ENCODE results near the gene SUSD6. TPM values are rescaled to one million over a fixed set of nuclear protein-coding genes. Genes with fewer than 3 reads are reported as not detected.

The SUSD6 gene
- total RNA-seq, 1 donor from 2014 or later: 31.2 TPM

DNA sequence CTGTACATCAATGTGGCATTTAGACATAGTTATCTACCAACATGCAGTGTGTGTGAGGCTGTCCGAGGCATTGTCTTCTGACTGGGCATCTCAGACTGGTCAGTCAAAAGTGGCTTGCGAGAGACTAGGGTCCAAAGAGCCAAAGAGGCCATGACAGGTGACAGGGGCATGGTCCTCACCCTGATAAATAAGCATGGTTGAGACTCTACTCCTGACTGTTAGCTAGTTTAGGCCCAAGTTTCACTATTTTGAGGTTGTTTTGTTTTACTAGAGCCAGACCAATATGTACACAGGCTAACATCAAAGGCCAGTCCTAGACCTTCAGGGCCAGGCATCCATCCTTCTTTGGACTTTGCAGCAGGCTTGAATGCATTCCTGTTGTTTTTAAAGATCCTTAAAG lies 78.6 kb downstream of the SUSD6 start:
- Mint-ChIP-seq H3K9me3 (ENCODE audit: unreplicated experiment) (no peaks in the 10 kb centered on the region), H3K36me3 (ENCODE audit: unreplicated experiment) (peaks cover 4% of the 10 kb centered on the region), H3K4me1 (ENCODE audit: unreplicated experiment) (peaks cover 30% of the 10 kb centered on the region), H3K27me3 (ENCODE audit: unreplicated experiment) (no peaks in the 10 kb centered on the region), H3K4me3 (ENCODE audit: unreplicated experiment) (no peak overlapping the region), H3K27ac (ENCODE audit: unreplicated experiment) (no peak overlapping the region)
- TF ChIP-seq, protein P1, sequence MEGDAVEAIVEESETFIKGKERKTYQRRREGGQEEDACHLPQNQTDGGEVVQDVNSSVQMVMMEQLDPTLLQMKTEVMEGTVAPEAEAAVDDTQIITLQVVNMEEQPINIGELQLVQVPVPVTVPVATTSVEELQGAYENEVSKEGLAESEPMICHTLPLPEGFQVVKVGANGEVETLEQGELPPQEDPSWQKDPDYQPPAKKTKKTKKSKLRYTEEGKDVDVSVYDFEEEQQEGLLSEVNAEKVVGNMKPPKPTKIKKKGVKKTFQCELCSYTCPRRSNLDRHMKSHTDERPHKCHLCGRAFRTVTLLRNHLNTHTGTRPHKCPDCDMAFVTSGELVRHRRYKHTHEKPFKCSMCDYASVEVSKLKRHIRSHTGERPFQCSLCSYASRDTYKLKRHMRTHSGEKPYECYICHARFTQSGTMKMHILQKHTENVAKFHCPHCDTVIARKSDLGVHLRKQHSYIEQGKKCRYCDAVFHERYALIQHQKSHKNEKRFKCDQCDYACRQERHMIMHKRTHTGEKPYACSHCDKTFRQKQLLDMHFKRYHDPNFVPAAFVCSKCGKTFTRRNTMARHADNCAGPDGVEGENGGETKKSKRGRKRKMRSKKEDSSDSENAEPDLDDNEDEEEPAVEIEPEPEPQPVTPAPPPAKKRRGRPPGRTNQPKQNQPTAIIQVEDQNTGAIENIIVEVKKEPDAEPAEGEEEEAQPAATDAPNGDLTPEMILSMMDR (IDR thresholded peaks at IDR 0.05): no peak
- no peak for DNase-seq (ENCODE audit: extremely low spot score, unreplicated experiment)

DNA sequence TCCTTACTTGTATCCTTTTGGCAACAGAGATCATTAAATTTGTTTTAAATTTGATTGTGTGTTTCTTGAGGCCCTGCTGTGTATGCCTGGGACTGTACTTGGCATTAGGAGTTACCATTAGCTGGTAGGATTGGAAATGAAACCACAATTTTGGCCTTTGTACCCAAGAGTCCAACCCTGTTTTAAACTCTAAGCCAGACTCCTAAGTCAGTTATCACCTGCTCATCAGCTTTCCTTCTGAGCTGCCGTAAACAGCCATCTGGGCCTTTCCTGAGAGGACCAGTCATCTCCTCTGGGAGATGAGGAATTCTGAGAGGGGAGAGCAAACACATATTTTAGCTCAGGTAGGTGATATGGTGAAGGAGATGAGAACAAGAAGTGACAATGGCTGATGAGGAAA lies 81.2 kb downstream of the SUSD6 start:
- Mint-ChIP-seq H3K9me3 (ENCODE audit: unreplicated experiment) (no peaks in the 10 kb centered on the region), H3K4me3 (ENCODE audit: unreplicated experiment) (no peak overlapping the region), H3K27me3 (ENCODE audit: unreplicated experiment) (no peaks in the 10 kb centered on the region), H3K36me3 (ENCODE audit: unreplicated experiment) (peaks cover 4% of the 10 kb centered on the region), H3K4me1 (ENCODE audit: unreplicated experiment) (peaks cover 43% of the 10 kb centered on the region), H3K27ac (ENCODE audit: unreplicated experiment) (no peak overlapping the region)
- no peak for DNase-seq (ENCODE audit: extremely low spot score, unreplicated experiment)
- TF ChIP-seq, protein P1 (IDR thresholded peaks at IDR 0.05): no peak

DNA sequence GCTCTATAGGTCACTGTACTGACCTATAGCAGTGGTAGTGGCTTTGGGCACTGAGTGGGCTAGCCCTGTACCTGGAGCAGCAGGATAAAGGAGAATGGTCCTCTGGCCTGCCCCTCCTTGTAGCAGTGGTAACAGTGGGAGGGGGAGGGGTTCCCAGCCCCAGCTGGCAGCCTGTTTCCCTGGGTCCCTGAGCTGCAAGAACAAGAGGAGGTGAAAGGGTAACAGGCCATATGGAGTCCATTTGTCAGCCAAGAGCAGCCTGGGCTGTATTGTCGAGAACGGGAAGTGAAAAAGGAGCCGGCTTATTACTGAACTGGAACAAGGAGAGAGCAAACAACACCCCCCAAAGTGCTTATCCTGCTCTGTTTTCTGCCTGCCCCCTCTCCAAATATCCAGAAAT lies 81.7 kb downstream of the SUSD6 start:
- Mint-ChIP-seq H3K27me3 (ENCODE audit: unreplicated experiment) (no peaks in the 10 kb centered on the region), H3K9me3 (ENCODE audit: unreplicated experiment) (no peaks in the 10 kb centered on the region), H3K4me3 (ENCODE audit: unreplicated experiment) (no peak overlapping the region), H3K36me3 (ENCODE audit: unreplicated experiment) (peaks cover 4% of the 10 kb centered on the region), H3K27ac (ENCODE audit: unreplicated experiment) (no peak overlapping the region), H3K4me1 (ENCODE audit: unreplicated experiment) (peaks cover 45% of the 10 kb centered on the region)
- TF ChIP-seq, protein P1 (IDR thresholded peaks at IDR 0.05): no peak
- DNase-seq (ENCODE audit: extremely low spot score, unreplicated experiment): no peak

DNA sequence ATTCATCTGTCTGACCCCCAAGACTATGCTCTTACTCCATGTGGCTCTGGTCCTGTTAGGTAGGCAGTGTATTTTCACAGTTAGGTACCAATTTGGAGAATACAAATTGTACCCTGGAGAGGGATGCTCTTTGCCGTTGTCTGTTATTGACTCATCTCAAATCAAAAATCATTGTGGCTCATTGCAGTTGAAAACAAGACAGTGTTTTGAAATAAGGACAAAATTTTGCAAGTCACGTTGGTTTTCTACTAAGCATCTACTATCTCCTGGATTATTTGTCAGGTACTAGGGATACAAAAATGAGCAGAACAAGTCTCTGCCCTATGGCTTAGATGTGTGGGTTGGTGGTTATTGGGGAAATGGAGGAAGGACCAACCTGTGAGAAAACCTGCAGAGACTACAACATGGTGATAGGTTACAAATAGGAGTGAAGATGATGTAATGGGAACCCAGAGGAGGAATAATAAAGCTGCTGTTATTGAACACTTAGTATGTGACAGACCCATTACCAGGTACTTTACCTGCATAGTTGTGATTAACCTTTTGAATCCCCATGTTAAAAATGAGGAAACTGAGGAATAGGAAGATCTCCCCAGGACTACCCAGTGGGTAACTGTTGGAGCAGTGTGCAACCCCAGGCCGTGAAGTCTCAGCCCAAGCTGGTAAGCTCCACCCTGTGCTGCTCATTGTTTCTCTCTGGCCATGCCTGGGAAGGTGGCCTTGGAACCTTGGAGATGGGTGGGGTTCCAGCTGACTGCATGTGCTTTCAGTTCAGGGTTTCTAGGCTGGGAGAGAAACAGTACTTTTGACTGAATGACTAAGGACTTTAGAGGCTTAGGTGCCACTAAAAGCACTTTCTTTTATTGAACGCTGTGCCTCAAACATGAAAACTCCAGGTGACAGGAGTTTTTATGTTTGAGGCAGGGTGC lies 82.7 kb downstream of the SUSD6 start:
- no peak for DNase-seq (ENCODE audit: extremely low spot score, unreplicated experiment)
- Mint-ChIP-seq H3K27me3 (ENCODE audit: unreplicated experiment) (no peaks in the 10 kb centered on the region), H3K27ac (ENCODE audit: unreplicated experiment) (no peak overlapping the region), H3K4me3 (ENCODE audit: unreplicated experiment) (no peak overlapping the region), H3K36me3 (ENCODE audit: unreplicated experiment) (peaks cover 6% of the 10 kb centered on the region), H3K9me3 (ENCODE audit: unreplicated experiment) (no peaks in the 10 kb centered on the region), H3K4me1 (ENCODE audit: unreplicated experiment) (peaks cover 48% of the 10 kb centered on the region)
- TF ChIP-seq, protein P1 (IDR thresholded peaks at IDR 0.05): no peak

DNA sequence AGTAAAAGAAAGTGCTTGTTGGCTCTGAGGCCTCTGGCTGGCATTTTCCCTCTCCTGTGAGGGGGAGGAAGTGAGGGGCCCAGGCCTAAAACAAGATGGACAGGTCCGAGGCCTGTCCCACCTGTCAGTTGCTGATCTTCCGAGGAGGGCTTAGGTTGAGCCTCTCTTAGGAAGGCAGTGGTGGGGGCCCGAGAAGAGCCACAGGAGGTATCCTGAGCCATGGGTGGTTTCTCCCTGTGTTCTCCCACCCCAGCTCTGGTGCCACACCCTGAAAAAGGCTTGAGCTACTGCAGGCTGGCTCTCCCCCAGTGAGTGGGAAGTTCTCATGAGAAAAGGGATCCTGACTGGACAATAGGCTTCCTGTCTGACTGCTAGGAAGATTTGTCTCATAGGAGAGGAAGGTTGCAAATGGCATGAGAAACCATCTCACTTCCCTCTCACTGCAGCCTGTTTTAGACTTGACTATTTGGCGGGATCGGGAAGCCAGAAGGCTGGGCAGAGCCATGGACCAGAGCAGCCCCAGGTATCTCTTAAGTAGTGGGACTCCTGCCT lies 83.4 kb downstream of the SUSD6 start:
- Mint-ChIP-seq H3K36me3 (ENCODE audit: unreplicated experiment) (peaks cover 6% of the 10 kb centered on the region), H3K4me3 (ENCODE audit: unreplicated experiment) (no peak overlapping the region), H3K27ac (ENCODE audit: unreplicated experiment) (peak overlapping the region; percentile 57), H3K9me3 (ENCODE audit: unreplicated experiment) (no peaks in the 10 kb centered on the region), H3K4me1 (ENCODE audit: unreplicated experiment) (peaks cover 48% of the 10 kb centered on the region), H3K27me3 (ENCODE audit: unreplicated experiment) (no peaks in the 10 kb centered on the region)
- no peak for DNase-seq (ENCODE audit: extremely low spot score, unreplicated experiment)
- TF ChIP-seq, protein P1 (IDR thresholded peaks at IDR 0.05): no peak

Measured in osteocyte (in vitro differentiated cells).